Dendritic cell treated with granulocyte-macrophage colony-stimulating factor and Interleukin-4, amounts not matched to agents 40 ng/mL and 50 ng/mL, for 4 days (primary cell): Measurements from ENCODE around the gene NSMCE4A.

ENCODE experiments used
- H3K27ac Mint-ChIP-seq: one replicate; pipeline ENCODE4 v1.8.0; 2022; ENCODE audit warnings: mild to moderate bottlenecking, mixed read lengths
- H3K27me3 Mint-ChIP-seq: one replicate; pipeline ENCODE4 v1.8.0; 2022; ENCODE audit warnings: mild to moderate bottlenecking, mixed read lengths
- H3K36me3 Mint-ChIP-seq: one replicate; pipeline ENCODE4 v1.8.0; 2022; ENCODE audit warnings: low read depth, mixed read lengths
- H3K4me1 Mint-ChIP-seq: one replicate; pipeline ENCODE4 v1.8.0; 2022; ENCODE audit warnings: low read depth, mixed read lengths
- H3K4me3 Mint-ChIP-seq: one replicate; pipeline ENCODE4 v1.8.0; 2022; ENCODE audit warnings: mild to moderate bottlenecking, moderate library complexity, mixed read lengths
- H3K9me3 Mint-ChIP-seq: one replicate; pipeline ENCODE4 v1.8.0; 2022; ENCODE audit warnings: mixed read lengths
- intact Hi-C: fragments of 100-400 bp; cut with micrococcal nuclease; formaldehyde crosslinking; loops from one replicate; pipeline ENCODE4 v1.15.0; 2022

The NSMCE4A gene

DNA sequence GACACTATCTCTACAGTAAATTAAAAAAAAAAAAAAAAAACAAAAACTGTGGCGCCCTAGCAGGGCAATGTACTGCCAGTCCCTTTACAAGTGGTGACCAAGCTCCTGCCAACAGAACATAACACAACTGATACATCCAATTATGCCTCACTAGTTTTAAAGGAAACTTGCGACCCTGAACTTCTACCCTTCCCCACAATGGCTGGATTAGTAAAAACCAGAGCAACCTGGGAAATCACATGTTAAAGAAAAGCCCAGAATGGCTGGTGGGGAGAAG lies 63.7 kb downstream of the NSMCE4A start:
- no peaks in the 10 kb centered on the region for H3K4me1 Mint-ChIP-seq
- no peaks in the 10 kb centered on the region for H3K9me3 Mint-ChIP-seq
- peaks cover 91% of the 10 kb centered on the region for H3K36me3 Mint-ChIP-seq
- H3K4me3 Mint-ChIP-seq: no peak overlapping the region
- H3K27ac Mint-ChIP-seq: no peak overlapping the region
- no peaks in the 10 kb centered on the region for H3K27me3 Mint-ChIP-seq
- intact Hi-C loops: no loop called here

DNA sequence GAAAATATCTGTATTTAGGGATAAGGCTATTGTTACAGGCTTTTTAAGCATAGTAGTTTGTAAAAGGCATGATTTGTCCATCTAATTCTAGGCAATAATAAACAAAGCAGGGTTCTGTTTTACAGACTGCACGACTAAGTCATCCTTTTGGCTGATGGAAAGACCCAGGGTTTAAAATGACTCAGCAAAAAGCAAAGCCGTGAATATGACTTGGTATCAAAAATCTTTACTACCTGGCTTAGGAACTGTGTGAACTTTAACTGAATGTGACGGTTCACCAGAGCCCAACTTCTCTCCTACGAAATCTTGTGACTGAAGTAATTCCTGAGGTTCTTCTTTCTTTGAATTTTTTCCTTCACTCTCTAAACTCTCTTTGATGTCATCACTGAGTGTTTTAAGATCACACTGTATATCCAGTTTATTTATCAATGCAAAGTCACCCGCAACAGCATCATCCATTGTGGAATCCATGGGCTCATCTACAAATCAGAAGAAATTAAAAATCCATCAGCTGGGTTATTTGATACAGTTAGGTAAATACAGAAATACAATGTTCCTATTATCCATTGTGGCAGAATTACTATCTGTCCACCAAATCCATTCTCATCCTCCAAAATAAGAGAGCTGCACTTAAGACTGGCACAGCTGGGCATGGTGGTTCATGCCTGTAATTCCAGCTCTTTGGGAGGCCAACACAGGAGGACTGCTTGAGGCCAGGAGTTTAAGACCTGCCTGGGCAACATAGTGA lies 64.2 kb downstream of the NSMCE4A start:
- Mint-ChIP-seq H3K27ac (no peak overlapping the region), H3K27me3 (no peaks in the 10 kb centered on the region), H3K9me3 (no peaks in the 10 kb centered on the region), H3K4me1 (no peaks in the 10 kb centered on the region), H3K36me3 (peaks cover 91% of the 10 kb centered on the region), H3K4me3 (no peak overlapping the region)
- intact Hi-C loops: no loop called here
